Activated CD4-positive, alpha-beta T cell treated with anti-CD3 and anti-CD28 coated beads for 36 hours (primary cell): ENCODE data around the gene ADAM11. TPM values are rescaled to one million over a fixed set of nuclear protein-coding genes. Genes with fewer than 3 reads are reported as not detected.

ENCODE experiments used
- ATAC-seq: fragments of 200-7000 bp; cut with Tn5 transposase; one replicate; pipeline ENCODE4 v1.10.0; 2021; ENCODE audit warnings: mild to moderate bottlenecking, moderate library complexity
- CTCF ChIA-PET: fragments of 350-600 bp; sonication (Branson Sonifier 250); formaldehyde crosslinking; loops from one replicate; lab custom pipeline; 2021; ENCODE audit warnings: antibody characterized with exemption; lab: Charles Lee
- POLR2A ChIA-PET: fragments of 350-600 bp; sonication (Branson Sonifier 250); formaldehyde crosslinking; loops from one replicate; lab custom pipeline; 2021; ENCODE audit warnings: antibody characterized with exemption, inconsistent platforms; lab: Charles Lee
- DNase-seq: peaks from one replicate; pipeline ENCODE4 v3.0.0-alpha.2; 2020
- H3K27ac Mint-ChIP-seq: one replicate; pipeline ENCODE4 v1.8.0; 2021; ENCODE audit warnings: mixed read lengths
- H3K27me3 Mint-ChIP-seq: one replicate; pipeline ENCODE4 v1.8.0; 2021; ENCODE audit warnings: mixed read lengths
- H3K36me3 Mint-ChIP-seq: one replicate; pipeline ENCODE4 v1.8.0; 2021; ENCODE audit warnings: low read depth, mixed read lengths
- H3K4me1 Mint-ChIP-seq: one replicate; pipeline ENCODE4 v1.8.0; 2021; ENCODE audit warnings: mixed read lengths
- H3K4me3 Mint-ChIP-seq: one replicate; pipeline ENCODE4 v1.8.0; 2021; ENCODE audit warnings: mild to moderate bottlenecking, moderate library complexity, mixed read lengths
- H3K9me3 Mint-ChIP-seq: one replicate; pipeline ENCODE4 v1.8.0; 2021; ENCODE audit warnings: low read depth, mixed read lengths
- intact Hi-C, 2 experiments: fragments of 100-400 bp; cut with DNase I in 1 of 2; cut with micrococcal nuclease in 1 of 2; formaldehyde crosslinking; loops; one replicate each; pipeline versions ENCODE4 v1.14.2 to v1.15.1; 2022 to 2024; cut with DNase I, micrococcal nuclease
- total RNA-seq, 2 experiments: library from RNA; stranded (reverse); gene quantifications; one replicate each; pipeline ENCODE4 v1.2.3, GENCODE V29; 2021

The ADAM11 gene
- total RNA-seq, 2 experiments from 2014 or later = 0.19 to 0.55 TPM

GRCh38 chr17:44827863-44828262, 69.1 kb downstream of the ADAM11 start:
- POLR2A ChIA-PET = no interaction called here
- ATAC-seq = no peak
- H3K27me3 Mint-ChIP-seq = peaks cover 36% of the 10 kb centered on the region

GRCh38 chr17:44828919-44829522, 70.2 kb downstream of the ADAM11 start:
- Mint-ChIP-seq H3K36me3 (no peaks in the 10 kb centered on the region), H3K4me3 (peak overlapping the region; percentile 76), H3K27ac (peak overlapping the region; percentile 75), H3K27me3 (peaks cover 38% of the 10 kb centered on the region), H3K9me3 (no peaks in the 10 kb centered on the region), H3K4me1 (peaks cover 13% of the 10 kb centered on the region)
- DNase-seq (peak; percentile 51), ATAC-seq (peak; percentile 23)
- ChIA-PET POLR2A (no interaction called here), CTCF (interaction anchor here (0.7 to 1.0 kb wide), 3 partner anchors 23 to 52 kb away, joined by 3 read pairs; no protein-coding TSS in a partner anchor)
- intact Hi-C loops = loop anchor here (1.0 to 5.0 kb wide), 4 partner anchors 50 to 138 kb away; partner anchors contain the start of gene C1QL1 (in 1 of the 2)

More at GRCh38 chr17:44827863-44828262, 69.1 kb downstream of the ADAM11 start:
- Mint-ChIP-seq H3K9me3 (no peaks in the 10 kb centered on the region), H3K36me3 (no peaks in the 10 kb centered on the region), H3K4me3 (no peak overlapping the region), H3K4me1 (peaks cover 13% of the 10 kb centered on the region), H3K27ac (no peak overlapping the region)
- CTCF ChIA-PET = interaction anchor here (0.7 to 1.0 kb wide), 2 partner anchors 37 to 51 kb away, joined by 3 read pairs; no protein-coding TSS in a partner anchor
- intact Hi-C loops = loop anchor here (5.0 kb wide), 2 partner anchors 51 to 139 kb away; partner anchors contain the start of gene C1QL1 (in 1 of the 2)
- DNase-seq = no peak

- Mint-ChIP-seq H3K27me3 (peaks cover 36% of the 10 kb centered on the region), H3K4me3 (peak within 1 kb of the TSS; percentile 76), H3K36me3 (no peaks in the 10 kb centered on the region), H3K4me1 (peaks cover 13% of the 10 kb centered on the region), H3K9me3 (no peaks in the 10 kb centered on the region), H3K27ac (peak within 1 kb of the TSS; percentile 75)
- intact Hi-C loops = loop anchor here (1.0 to 5.0 kb wide), 4 partner anchors 50 to 138 kb away; partner anchors contain the start of gene C1QL1 (in 1 of the 2)
- CTCF ChIA-PET = interaction anchor here (0.7 to 1.0 kb wide), 3 partner anchors 22 to 239 kb away, joined by 3 read pairs; no protein-coding TSS in a partner anchor
- POLR2A ChIA-PET = no interaction called here
- peak; percentile 50 for DNase-seq
- ATAC-seq = peak; percentile 64
Observed at GRCh38 chr17:44829523-44830358, 71.0 kb downstream of the ADAM11 start, which contains the start of gene GJC1. Gene GJC1, minus strand, starts transcription at chr17:44830287. Its CDS starts 24,470 bp downstream, at chr17:44805817.

GRCh38 chr17:44830359-44831288, 71.8 kb downstream of the ADAM11 start:
- H3K27me3 Mint-ChIP-seq = peaks cover 36% of the 10 kb centered on the region

GRCh38 chr17:44831371-44831770, 72.6 kb downstream of the ADAM11 start:
- ChIA-PET CTCF (interaction anchor here (0.7 to 1.6 kb wide), 3 partner anchors 52 to 182 kb away, joined by 3 read pairs; no protein-coding TSS in a partner anchor), POLR2A (interaction anchor here (0.6 kb wide), 2 partner anchors 56 to 107 kb away, joined by 3 read pairs; no protein-coding TSS in a partner anchor)
- intact Hi-C loops = no loop called here
- Mint-ChIP-seq H3K27ac (no peak overlapping the region), H3K9me3 (no peaks in the 10 kb centered on the region), H3K36me3 (no peaks in the 10 kb centered on the region), H3K4me3 (no peak overlapping the region), H3K27me3 (peaks cover 36% of the 10 kb centered on the region), H3K4me1 (peaks cover 13% of the 10 kb centered on the region)
- no peak for DNase-seq
- ATAC-seq = no peak

More at GRCh38 chr17:44830359-44831288, 71.8 kb downstream of the ADAM11 start:
- Mint-ChIP-seq H3K9me3 (no peaks in the 10 kb centered on the region), H3K4me1 (peaks cover 13% of the 10 kb centered on the region), H3K36me3 (no peaks in the 10 kb centered on the region), H3K4me3 (peak overlapping the region; percentile 65), H3K27ac (no peak overlapping the region)
- ATAC-seq = peak; percentile 21
- peak; percentile 34 for DNase-seq
- ChIA-PET CTCF (interaction anchor here (0.7 to 1.6 kb wide), 4 partner anchors 51 to 238 kb away, joined by 3 read pairs; no protein-coding TSS in a partner anchor), POLR2A (interaction anchor here (0.6 kb wide), 2 partner anchors 55 to 106 kb away, joined by 3 read pairs; no protein-coding TSS in a partner anchor)
- intact Hi-C loops = no loop called here

Other genes starting within 250 kb of the ADAM11 start
- gene FZD2, start 201.5 kb upstream of the ADAM11 start, total RNA-seq = under 1 TPM; 0.07 to 0.09 TPM
- under 1 TPM; 0.18 to 0.53 TPM for gene MEIOC, start 102.5 kb upstream of the ADAM11 start, total RNA-seq
- gene CCDC43, start 69.2 kb upstream of the ADAM11 start, total RNA-seq = 10 to 100 TPM; 31.8 to 33.7 TPM
- gene DBF4B, start 50.3 kb upstream of the ADAM11 start, total RNA-seq = 10 to 100 TPM; 23.5 to 26.4 TPM
- gene GJC1, start 71.3 kb downstream of the ADAM11 start, total RNA-seq = 1 to 10 TPM; 3.3 to 3.7 TPM
- not detected for gene HIGD1B, start 88.9 kb downstream of the ADAM11 start, total RNA-seq
- 100 to 1,000 TPM; 175 to 203 TPM for gene EFTUD2, start 140.5 kb downstream of the ADAM11 start, total RNA-seq
- not detected for gene GFAP, start 156.5 kb downstream of the ADAM11 start, total RNA-seq
- gene KIF18B, start 188.8 kb downstream of the ADAM11 start, total RNA-seq = 10 to 100 TPM; 38.9 to 48.7 TPM
- gene C1QL1, start 209.3 kb downstream of the ADAM11 start, total RNA-seq = under 1 TPM; 0.37 to 0.83 TPM